ENCODE measurements around the gene AGFG2. TPM values are rescaled to one million over a fixed set of nuclear protein-coding genes. Genes with fewer than 3 reads are reported as not detected.
A peak's percentile ranks its signal among the peaks of the same experiment; 100 is the strongest.

Gene AGFG2
- total and polyA plus RNA-seq, 2 of the 13 experiments (the other 11 are each of a cell fraction or from before 2014, with no cell fraction given), result 125 to 132 TPM

DNA sequence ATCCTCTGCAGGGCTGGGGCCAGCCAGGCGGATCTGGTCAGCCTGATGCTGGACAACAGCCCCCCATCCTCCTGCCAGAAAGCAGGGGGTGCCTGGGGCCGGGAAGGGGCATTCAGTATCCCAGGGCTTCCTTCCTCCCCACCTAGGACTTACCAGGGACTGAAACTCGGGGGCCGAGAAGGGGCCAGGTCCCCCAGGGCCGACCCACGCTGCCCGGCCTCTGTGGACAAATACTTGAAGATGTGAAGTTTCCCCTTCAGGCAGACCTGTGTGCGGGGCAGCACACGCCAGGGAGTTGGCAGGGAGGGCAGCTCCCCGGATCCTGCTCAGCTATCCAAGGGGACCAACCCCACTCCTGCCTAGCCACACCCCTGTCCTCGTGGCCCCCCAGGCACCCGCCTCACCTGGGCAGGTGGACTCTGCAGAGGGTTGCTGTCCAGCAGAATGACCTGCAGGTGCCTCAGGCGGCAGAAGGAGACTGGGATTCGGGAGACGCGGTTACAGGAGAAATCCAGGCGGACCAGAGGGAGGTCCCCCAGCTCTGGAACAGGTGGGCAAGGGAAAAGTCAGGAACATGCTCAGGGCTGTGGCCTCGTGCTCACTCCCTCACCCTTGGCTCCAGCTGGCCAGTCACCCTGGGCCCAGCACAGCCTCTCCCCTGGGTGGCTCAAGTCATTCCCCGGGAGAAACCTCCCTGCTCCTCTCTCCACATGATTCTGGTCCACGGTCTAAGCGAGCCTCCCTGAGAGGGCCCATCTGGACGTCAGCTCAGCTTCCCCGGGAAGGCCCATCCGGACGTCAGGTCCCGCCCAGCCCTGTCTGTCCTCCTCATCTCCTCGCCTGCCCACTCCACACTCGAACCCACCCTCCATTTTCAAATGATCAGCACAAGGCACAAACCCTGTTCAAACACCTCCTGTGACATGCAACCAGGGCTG, 39.5 kb downstream of the AGFG2 start:
- Histone ChIP-seq H3K4me1 (ENCODE audit: insufficient read depth, low read length) (peaks cover 1% of the 10 kb centered on the region; the same call in 1 of the 2 replicates), H2AFZ (ENCODE audit: low read length) (no peak overlapping the region), H3K9ac (ENCODE audit: insufficient read depth, low read depth, low read length) (no peak overlapping the region), H4K20me1 (ENCODE audit: insufficient read depth, low read length) (no peaks in the 10 kb centered on the region), H3K9me3 (ENCODE audit: low read length) (no peaks in the 10 kb centered on the region), H3K79me2 (ENCODE audit: insufficient read depth, low read length) (no peaks in the 10 kb centered on the region), H3K4me3 (replicated peaks in 1 of 3; ENCODE audit: insufficient read depth in 1 of 3, low read depth in 2 of 3, low read length in 3 of 3) (no peak overlapping the region), H3K27ac (ENCODE audit: extremely low read length, insufficient read depth, low read length) (no peak overlapping the region), H3K4me2 (ENCODE audit: low read depth, low read length) (no peak overlapping the region), H3K27me3 (ENCODE audit: control insufficient read depth in 1 of 2, insufficient read depth in 2 of 2, low read length in 2 of 2) (no peaks in the 10 kb centered on the region), H3K36me3 (replicated peaks in 1 of 2; ENCODE audit: control insufficient read depth in 1 of 2, insufficient read depth in 2 of 2, low read length in 2 of 2) (peaks cover 15 to 33% of the 10 kb centered on the region in 2 experiments; a peak in 4 of 5 replicates)
- FAIRE-seq, result no peak
- intact Hi-C loops (cut with micrococcal nuclease; ENCODE audit: unreplicated experiment) (no loop called here), in situ Hi-C loops (cut with HindIII; ENCODE audit: extremely low pct_ligation_motif_present, low pct_unique_long_range_greater_than_20kb) (no loop called here)
- DNase-seq (ENCODE audit: low spot score), result no peak
- no TSS peak for BruUV-seq (replicated peaks)
- ChIA-PET CTCF (ENCODE audit: low intra/inter-chr PET ratio, low total read pairs) (no interaction called here), POLR2A (interaction anchor here (2.1 kb wide), 1 partner anchor 8 kb away, joined by 6 read pairs; the partner anchor contains the start of genes FBXO24 and LRCH4)
- WGBS (ENCODE audit: low lambda C conversion rate), result 94% methylated on average over 21 of the region's 28 CpGs
- no peak for ATAC-seq
- no peak for TF ChIP-seq POGZ (CRISPR knock-in tag; IDR thresholded peaks at IDR 0.05)
- TF ChIP-seq NCOR1 (IDR thresholded peaks at IDR 0.05; ENCODE audit: borderline replicate concordance, low read length), result no peak
- TF ChIP-seq ZNF282 (IDR thresholded peaks at IDR 0.05; ENCODE audit: partially characterized antibody), result no peak
- no peak for TF ChIP-seq IRF2 (CRISPR knock-in tag; IDR thresholded peaks at IDR 0.05)
- no peak for TF ChIP-seq ZNF577 (CRISPR knock-in tag; IDR thresholded peaks at IDR 0.05; ENCODE audit: borderline replicate concordance, low read depth)
- no peak for TF ChIP-seq ZNF451 (CRISPR knock-in tag; IDR thresholded peaks at IDR 0.05)
- TF ChIP-seq MIER2 (CRISPR knock-in tag; IDR thresholded peaks at IDR 0.05), result no peak
- TF ChIP-seq, protein P1, sequence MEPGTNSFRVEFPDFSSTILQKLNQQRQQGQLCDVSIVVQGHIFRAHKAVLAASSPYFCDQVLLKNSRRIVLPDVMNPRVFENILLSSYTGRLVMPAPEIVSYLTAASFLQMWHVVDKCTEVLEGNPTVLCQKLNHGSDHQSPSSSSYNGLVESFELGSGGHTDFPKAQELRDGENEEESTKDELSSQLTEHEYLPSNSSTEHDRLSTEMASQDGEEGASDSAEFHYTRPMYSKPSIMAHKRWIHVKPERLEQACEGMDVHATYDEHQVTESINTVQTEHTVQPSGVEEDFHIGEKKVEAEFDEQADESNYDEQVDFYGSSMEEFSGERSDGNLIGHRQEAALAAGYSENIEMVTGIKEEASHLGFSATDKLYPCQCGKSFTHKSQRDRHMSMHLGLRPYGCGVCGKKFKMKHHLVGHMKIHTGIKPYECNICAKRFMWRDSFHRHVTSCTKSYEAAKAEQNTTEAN (CRISPR knock-in tag; conservative IDR thresholded peaks at IDR 0.05), result no peak
- no peak for TF ChIP-seq ZNF841 (CRISPR knock-in tag; IDR thresholded peaks at IDR 0.05; ENCODE audit: borderline replicate concordance)
- TF ChIP-seq POLR2G (IDR thresholded peaks at IDR 0.05; ENCODE audit: low read depth, low read length), result peak; percentile 19; the same call in 1 of the 2 replicates
- TF ChIP-seq, protein P2, sequence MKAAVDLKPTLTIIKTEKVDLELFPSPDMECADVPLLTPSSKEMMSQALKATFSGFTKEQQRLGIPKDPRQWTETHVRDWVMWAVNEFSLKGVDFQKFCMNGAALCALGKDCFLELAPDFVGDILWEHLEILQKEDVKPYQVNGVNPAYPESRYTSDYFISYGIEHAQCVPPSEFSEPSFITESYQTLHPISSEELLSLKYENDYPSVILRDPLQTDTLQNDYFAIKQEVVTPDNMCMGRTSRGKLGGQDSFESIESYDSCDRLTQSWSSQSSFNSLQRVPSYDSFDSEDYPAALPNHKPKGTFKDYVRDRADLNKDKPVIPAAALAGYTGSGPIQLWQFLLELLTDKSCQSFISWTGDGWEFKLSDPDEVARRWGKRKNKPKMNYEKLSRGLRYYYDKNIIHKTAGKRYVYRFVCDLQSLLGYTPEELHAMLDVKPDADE (CRISPR knock-in tag; IDR thresholded peaks at IDR 0.05), result no peak
- TF ChIP-seq AGO1 (IDR thresholded peaks at IDR 0.05; ENCODE audit: low read depth, low read length, poor library complexity, severe bottlenecking), result peak; percentile 93
- TF ChIP-seq, protein P3, sequence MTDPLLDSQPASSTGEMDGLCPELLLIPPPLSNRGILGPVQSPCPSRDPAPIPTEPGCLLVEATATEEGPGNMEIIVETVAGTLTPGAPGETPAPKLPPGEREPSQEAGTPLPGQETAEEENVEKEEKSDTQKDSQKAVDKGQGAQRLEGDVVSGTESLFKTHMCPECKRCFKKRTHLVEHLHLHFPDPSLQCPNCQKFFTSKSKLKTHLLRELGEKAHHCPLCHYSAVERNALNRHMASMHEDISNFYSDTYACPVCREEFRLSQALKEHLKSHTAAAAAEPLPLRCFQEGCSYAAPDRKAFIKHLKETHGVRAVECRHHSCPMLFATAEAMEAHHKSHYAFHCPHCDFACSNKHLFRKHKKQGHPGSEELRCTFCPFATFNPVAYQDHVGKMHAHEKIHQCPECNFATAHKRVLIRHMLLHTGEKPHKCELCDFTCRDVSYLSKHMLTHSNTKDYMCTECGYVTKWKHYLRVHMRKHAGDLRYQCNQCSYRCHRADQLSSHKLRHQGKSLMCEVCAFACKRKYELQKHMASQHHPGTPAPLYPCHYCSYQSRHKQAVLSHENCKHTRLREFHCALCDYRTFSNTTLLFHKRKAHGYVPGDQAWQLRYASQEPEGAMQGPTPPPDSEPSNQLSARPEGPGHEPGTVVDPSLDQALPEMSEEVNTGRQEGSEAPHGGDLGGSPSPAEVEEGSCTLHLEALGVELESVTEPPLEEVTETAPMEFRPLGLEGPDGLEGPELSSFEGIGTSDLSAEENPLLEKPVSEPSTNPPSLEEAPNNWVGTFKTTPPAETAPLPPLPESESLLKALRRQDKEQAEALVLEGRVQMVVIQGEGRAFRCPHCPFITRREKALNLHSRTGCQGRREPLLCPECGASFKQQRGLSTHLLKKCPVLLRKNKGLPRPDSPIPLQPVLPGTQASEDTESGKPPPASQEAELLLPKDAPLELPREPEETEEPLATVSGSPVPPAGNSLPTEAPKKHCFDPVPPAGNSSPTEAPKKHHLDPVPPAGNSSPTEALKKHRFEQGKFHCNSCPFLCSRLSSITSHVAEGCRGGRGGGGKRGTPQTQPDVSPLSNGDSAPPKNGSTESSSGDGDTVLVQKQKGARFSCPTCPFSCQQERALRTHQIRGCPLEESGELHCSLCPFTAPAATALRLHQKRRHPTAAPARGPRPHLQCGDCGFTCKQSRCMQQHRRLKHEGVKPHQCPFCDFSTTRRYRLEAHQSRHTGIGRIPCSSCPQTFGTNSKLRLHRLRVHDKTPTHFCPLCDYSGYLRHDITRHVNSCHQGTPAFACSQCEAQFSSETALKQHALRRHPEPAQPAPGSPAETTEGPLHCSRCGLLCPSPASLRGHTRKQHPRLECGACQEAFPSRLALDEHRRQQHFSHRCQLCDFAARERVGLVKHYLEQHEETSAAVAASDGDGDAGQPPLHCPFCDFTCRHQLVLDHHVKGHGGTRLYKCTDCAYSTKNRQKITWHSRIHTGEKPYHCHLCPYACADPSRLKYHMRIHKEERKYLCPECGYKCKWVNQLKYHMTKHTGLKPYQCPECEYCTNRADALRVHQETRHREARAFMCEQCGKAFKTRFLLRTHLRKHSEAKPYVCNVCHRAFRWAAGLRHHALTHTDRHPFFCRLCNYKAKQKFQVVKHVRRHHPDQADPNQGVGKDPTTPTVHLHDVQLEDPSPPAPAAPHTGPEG (CRISPR knock-in tag; IDR thresholded peaks at IDR 0.05), result no peak
- no peak for TF ChIP-seq ZMYM3 (CRISPR knock-in tag; IDR thresholded peaks at IDR 0.05)
- no peak for TF ChIP-seq HMG20A (CRISPR knock-in tag; IDR thresholded peaks at IDR 0.05; ENCODE audit: borderline replicate concordance)
- peak in 1 of 2 experiments; percentile 17; a peak in 1 of 4 replicates for TF ChIP-seq POLR2A (IDR thresholded peaks at IDR 0.05; ENCODE audit: insufficient read depth in 1 of 2, low read depth in 2 of 2, low read length in 2 of 2)
